MG63 (cell line): ENCODE data around the gene ERAL1. TPM values are rescaled to one million over a fixed set of nuclear protein-coding genes. Genes with fewer than 3 reads are reported as not detected.
"Not testable (repeated sequence)": the region's sequence is repeated elsewhere in the genome, so short reads cannot be mapped to it uniquely, and the experiment has no call there.

Experiments used
- DNase-seq: peaks from one replicate; pipeline ENCODE4 v3.0.0-alpha.2; 2020
- H3K27me3 ChIP-seq: fragments of 250-450 bp; sonication (Bioruptor Pico); 2 replicates; pipeline ENCODE4 v1.5.1; 2020; ENCODE audit warnings: mild to moderate bottlenecking, moderate library complexity
- H3K36me3 ChIP-seq: fragments of 250-450 bp; sonication (Bioruptor Pico); 2 replicates; pipeline ENCODE4 v1.5.1; 2020; ENCODE audit warnings: mild to moderate bottlenecking, moderate library complexity
- H3K4me3 ChIP-seq: fragments of 250-450 bp; sonication (Bioruptor Pico); 2 replicates; pipeline ENCODE4 v1.5.1; 2020; ENCODE audit warnings: mild to moderate bottlenecking, moderate library complexity
- H3K9me3 ChIP-seq: fragments of 250-450 bp; sonication (Bioruptor Pico); 2 replicates; pipeline ENCODE4 v1.5.1; 2020; ENCODE audit warnings: mild to moderate bottlenecking, moderate library complexity
- total RNA-seq: library from RNA; depleted of rRNA; stranded (reverse); fragments of >200 nt; shearing (Covaris generic); gene quantifications from 2 replicates; pipeline ENCODE4 v1.2.3, GENCODE V29; 2014; ENCODE audit warnings: low replicate concordance; rRNA removed

The ERAL1 gene
- total RNA-seq = 34.5 and 60.8 TPM in 2 replicates

DNA sequence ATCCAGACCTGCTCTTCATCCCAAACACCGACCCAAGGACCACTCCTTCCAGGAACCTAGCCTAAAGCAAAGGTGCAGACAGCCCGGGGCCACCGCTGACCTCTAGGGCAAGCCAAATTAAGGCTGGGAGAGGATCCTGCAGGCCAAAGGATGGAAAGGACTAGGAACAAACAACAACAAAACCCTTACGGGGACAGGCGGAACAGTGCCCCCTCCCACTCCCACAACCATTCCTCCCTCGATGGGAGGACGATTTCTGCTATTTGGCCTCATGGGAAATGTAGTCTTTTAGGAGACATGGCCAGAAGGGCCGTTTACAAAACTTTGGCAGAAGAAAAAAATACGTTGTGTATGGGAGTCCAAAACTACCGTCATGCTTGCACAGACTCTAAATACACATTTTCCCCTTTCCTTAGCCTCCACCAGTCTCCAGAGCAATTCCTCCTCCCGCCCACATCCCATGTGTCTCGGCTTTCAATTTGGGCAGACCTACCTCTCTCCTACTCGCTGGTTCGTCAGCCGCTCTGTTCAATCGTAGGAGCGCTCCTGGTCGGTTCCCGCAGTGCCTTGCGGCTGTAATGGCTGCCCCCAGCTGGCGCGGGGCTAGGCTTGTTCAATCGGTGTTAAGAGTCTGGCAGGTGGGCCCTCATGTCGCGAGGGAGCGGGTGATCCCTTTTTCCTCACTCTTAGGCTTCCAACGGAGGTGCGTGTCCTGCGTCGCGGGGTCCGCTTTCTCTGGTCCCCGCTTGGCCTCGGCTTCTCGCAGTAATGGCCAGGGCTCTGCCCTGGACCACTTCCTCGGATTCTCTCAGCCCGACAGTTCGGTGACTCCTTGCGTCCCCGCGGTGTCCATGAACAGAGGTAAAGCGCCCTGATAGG lies at the start of gene ERAL1:
TSS of gene ERAL1 (plus strand) at position 560 of the 879 bp plus-strand sequence. CDS start at position 579, 19 bp downstream.
- Histone ChIP-seq H3K4me3 (peak within 1 kb of the TSS; percentile 86), H3K27me3 (no peaks in the 10 kb centered on the region), H3K9me3 (peaks cover 8% of the 10 kb centered on the region; the same call in 1 of the 2 replicates), H3K36me3 (peaks cover 27% of the 10 kb centered on the region)
- DNase-seq = peak; percentile 91

GRCh38 chr17:28807925-28808634 lies 46.7 kb upstream of the ERAL1 start:
- Histone ChIP-seq H3K9me3 (no peaks in the 10 kb centered on the region), H3K4me3 (no peak overlapping the region), H3K27me3 (no peaks in the 10 kb centered on the region), H3K36me3 (peaks cover 17% of the 10 kb centered on the region)
- peak; percentile 67 for DNase-seq

DNA sequence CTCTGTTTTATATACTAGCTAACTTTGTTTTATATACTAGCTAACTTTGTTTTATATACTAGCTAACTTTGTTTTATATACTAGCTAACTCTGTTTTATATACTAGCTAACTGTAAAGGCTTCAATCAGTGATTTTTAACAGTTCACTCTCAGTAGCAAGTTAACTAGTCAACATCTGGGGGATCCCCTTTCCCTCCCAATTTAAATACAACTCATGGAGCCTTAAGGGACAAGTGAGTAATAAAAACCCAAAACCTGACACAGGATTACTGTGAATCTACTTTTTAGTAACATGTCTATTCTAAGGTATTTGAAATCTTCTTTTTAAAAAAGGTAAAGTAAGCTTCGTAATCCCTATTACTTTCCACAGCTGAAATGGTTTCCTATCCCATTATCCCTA lies 44.4 kb upstream of the ERAL1 start:
- Histone ChIP-seq H3K36me3 (peaks cover 7% of the 10 kb centered on the region), H3K27me3 (no peaks in the 10 kb centered on the region), H3K9me3 (no peaks in the 10 kb centered on the region), H3K4me3 (no peak overlapping the region)
- no peak for DNase-seq

GRCh38 chr17:28811651-28812090 lies 43.1 kb upstream of the ERAL1 start:
- Histone ChIP-seq H3K36me3 (no peaks in the 10 kb centered on the region), H3K4me3 (peak overlapping the region; percentile 82), H3K9me3 (no peaks in the 10 kb centered on the region), H3K27me3 (no peaks in the 10 kb centered on the region)
- DNase-seq = no peak

- Histone ChIP-seq H3K9me3 (no peaks in the 10 kb centered on the region), H3K36me3 (no peaks in the 10 kb centered on the region), H3K4me3 (peak overlapping the region; percentile 82), H3K27me3 (no peaks in the 10 kb centered on the region)
- peak; percentile 100 for DNase-seq
Observed at GRCh38 chr17:28812091-28812747, 42.6 kb upstream of the ERAL1 start.

- no peaks in the 10 kb centered on the region for H3K27me3 ChIP-seq
- H3K36me3 ChIP-seq = no peaks in the 10 kb centered on the region
- H3K9me3 ChIP-seq = no peaks in the 10 kb centered on the region
- DNase-seq = no peak
- peak overlapping the region; percentile 82 for H3K4me3 ChIP-seq
Observed at GRCh38 chr17:28812748-28813377, 42.0 kb upstream of the ERAL1 start.

DNA sequence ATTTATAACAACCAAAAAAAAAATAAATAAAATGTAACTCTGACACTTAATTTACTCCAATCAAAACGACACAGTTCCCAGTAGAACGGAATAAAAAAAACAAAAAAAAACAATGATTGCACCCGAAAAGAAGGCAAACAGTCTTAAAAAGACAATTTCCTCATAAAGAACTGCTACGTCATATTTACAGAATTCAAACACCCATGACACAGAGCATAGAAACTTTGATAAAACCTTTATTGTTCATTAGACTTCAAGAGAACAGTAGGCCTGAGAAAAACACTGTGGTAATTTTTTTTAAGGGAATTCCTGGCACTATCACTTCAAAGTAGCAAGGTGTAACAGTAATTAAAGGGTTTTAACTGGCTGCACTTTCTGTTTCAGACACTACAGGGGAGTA lies 38.3 kb upstream of the ERAL1 start:
- H3K36me3 ChIP-seq = peaks cover 2% of the 10 kb centered on the region; the same call in 1 of the 2 replicates
- DNase-seq = no peak
- no peaks in the 10 kb centered on the region for H3K9me3 ChIP-seq
- H3K4me3 ChIP-seq = no peak overlapping the region
- no peaks in the 10 kb centered on the region for H3K27me3 ChIP-seq

DNA sequence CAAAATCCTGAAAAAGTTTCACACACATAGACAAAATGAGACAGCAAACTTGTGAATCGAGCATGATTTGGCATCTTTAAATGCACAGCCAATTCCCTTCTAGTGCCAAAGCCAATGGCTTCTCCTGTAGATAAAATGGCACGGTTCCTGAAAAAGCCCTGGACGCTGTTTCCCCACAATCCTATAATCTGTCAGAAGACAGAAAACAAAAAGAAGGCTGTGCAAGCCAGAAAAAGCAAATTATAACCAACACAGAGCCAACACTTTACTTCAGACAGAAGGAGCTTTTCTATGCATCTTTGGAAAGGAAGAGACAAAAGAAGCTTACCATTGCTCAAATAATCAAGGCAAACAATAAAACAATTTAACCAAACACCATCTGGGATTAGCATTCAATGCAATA lies 36.0 kb upstream of the ERAL1 start:
- DNase-seq = peak; percentile 15
- Histone ChIP-seq H3K4me3 (no peak overlapping the region), H3K36me3 (peaks cover 2% of the 10 kb centered on the region; the same call in 1 of the 2 replicates), H3K9me3 (no peaks in the 10 kb centered on the region), H3K27me3 (no peaks in the 10 kb centered on the region)

DNA sequence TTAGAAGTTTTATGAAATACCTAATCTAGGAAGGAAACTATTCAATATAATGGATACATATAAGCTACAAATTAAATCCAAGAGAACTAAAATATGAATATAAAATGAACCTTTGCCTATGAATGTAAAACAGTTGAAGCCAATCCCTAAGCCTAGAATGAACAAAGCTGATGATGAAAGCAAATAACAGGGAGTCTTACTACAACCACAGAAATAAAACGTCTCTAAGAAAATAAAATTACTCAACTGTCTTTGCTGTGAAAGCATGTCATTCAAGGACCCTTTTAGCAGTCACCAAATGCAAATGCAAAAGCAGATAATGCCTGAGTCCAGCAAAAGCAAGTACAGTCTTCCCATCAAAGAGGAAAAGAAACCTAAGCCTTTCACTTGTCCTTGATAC lies 35.2 kb upstream of the ERAL1 start:
- H3K9me3 ChIP-seq = no peaks in the 10 kb centered on the region
- no peak for DNase-seq
- no peaks in the 10 kb centered on the region for H3K27me3 ChIP-seq
- peaks cover 2% of the 10 kb centered on the region; the same call in 1 of the 2 replicates for H3K36me3 ChIP-seq
- no peak overlapping the region for H3K4me3 ChIP-seq

DNA sequence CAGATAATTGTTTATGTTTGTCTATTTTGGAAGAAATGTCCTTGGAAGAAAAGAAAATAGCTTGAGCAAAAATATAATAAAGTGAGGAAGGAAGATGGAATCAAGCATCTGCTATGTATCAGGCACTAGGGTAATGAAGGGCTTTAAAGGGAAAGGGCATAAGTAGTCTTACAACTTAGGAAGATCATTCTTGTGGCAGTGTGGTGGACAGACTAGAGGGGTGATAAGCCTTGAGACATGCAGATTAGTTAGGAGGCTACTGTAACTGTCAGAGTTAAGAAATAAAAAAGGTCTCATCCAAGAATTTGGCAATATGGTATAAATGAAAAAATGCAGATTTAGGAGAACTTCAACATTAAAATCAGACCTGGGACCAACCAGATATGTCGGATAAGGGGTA lies 27.1 kb upstream of the ERAL1 start:
- DNase-seq = no peak
- H3K4me3 ChIP-seq = no peak overlapping the region

DNA sequence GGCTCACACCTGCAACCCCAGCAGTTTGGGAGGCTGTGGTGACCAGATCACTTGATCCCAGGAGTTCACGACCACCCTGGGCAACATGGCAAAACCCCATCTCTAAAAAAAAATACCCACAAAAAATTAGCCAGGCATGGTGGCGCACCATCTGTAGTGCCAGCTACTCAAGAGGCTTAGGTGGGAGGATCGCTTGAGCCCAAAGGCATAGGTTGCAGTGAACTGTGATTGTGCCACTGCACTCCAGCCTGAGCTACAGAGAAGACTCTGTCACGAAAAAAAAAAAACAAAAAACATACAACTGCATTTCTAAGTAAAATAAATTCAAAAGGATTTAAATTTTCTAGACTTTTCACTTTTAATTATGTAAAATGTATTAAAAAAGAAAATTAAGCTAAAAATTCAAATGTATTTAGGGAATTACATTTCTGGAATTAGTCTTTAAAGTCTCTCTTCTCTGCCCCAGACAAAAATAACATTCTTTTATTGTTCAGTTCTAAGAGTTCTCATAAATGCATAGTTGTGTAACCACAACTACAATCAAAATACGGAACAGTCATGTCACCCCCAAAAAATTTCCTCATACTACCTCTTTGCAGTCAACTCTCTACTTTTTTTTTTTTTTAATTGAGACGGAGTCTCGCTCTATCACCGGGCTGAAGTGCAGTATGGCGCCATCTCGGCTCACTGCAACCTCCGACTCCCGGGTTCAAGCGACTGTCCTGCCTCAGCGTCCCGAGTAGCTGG lies 26.3 kb upstream of the ERAL1 start:
- Histone ChIP-seq H3K36me3 (peaks cover 15% of the 10 kb centered on the region), H3K9me3 (no peaks in the 10 kb centered on the region), H3K27me3 (no peaks in the 10 kb centered on the region), H3K4me3 (no peak overlapping the region)
- no peak for DNase-seq

More for the DNA sequence above, 27.1 kb upstream of the ERAL1 start:
- Histone ChIP-seq H3K36me3 (peaks cover 15% of the 10 kb centered on the region), H3K27me3 (no peaks in the 10 kb centered on the region), H3K9me3 (no peaks in the 10 kb centered on the region)

GRCh38 chr17:28834420-28834819 lies 20.4 kb upstream of the ERAL1 start:
- no peaks in the 10 kb centered on the region for H3K9me3 ChIP-seq
- H3K4me3 ChIP-seq = no peak overlapping the region
- H3K36me3 ChIP-seq = peaks cover 16% of the 10 kb centered on the region
- H3K27me3 ChIP-seq = no peaks in the 10 kb centered on the region
- no peak for DNase-seq

DNA sequence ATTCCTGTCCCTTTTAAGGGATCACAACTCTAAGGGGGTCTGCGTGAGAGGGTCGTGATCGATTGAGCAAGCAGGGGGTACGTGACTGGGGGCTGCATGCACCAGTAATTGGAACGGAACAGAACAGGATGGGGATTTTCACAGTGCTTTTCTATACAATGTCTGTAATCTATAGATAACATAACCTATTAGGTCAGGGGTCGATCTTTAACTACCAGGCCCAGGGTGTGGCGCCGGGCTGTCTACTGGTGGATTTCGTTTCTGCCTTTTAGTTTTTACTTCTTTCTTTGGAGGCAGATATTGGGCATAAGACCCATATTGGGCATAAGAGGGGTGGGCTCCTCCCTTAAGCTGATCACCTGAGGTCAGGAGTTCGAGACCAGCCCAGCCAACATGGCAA lies 18.3 kb upstream of the ERAL1 start:
- not testable (repeated sequence) for H3K4me3 ChIP-seq, H3K27me3 ChIP-seq, H3K9me3 ChIP-seq, DNase-seq
- peaks cover 22% of the 10 kb centered on the region for H3K36me3 ChIP-seq

- Histone ChIP-seq H3K9me3 (no peaks in the 10 kb centered on the region), H3K27me3 (no peaks in the 10 kb centered on the region), H3K4me3 (no peak overlapping the region), H3K36me3 (peaks cover 12% of the 10 kb centered on the region)
- DNase-seq = no peak
Observed at GRCh38 chr17:28839221-28839620, 15.6 kb upstream of the ERAL1 start.

GRCh38 chr17:28841901-28842281 lies 12.9 kb upstream of the ERAL1 start:
- DNase-seq = no peak

More at GRCh38 chr17:28841901-28842281, 12.9 kb upstream of the ERAL1 start:
- Histone ChIP-seq H3K27me3 (no peaks in the 10 kb centered on the region), H3K9me3 (no peaks in the 10 kb centered on the region), H3K36me3 (peaks cover 10% of the 10 kb centered on the region), H3K4me3 (peak overlapping the region; percentile 92)
